ENCODE results near the gene PGA3. TPM values are rescaled to one million over a fixed set of nuclear protein-coding genes. Genes with fewer than 3 reads are reported as not detected.

PGA3 gene
- total and polyA plus RNA-seq, 7 donors: 0.29 to 1.1 (median 0.97) TPM; not detected in 3

DNA sequence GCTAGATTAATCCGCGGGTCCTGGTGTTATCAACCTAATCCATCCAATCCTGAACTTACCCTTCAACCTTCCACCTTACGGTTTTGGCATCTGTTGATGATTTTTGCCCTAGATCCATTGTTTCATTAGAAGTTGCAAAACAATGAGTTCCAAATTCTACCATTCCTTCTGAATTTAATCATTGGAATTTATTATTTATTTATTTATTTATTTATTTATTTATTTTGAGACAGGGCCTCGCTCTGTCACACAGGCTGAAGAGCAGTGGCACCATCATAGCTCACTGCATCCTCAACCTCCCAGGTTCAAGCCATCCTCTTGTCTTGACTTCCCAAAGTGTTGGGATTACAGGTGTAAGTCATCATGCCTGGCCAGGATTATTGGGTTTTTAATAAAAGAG, 21.8 kb upstream of the PGA3 start:
- no peaks in the 10 kb centered on the region for H3K9me3 ChIP-seq
- DNase-seq: no peak
- 96 to 99% (median 97%) methylated on average over 4 of the region's 4 CpGs for WGBS, 3 donors
- H3K4me3 ChIP-seq: no peak overlapping the region
- no peaks in the 10 kb centered on the region for H3K27me3 ChIP-seq (ENCODE audit: insufficient read depth in 3 of 3, low read length in 2 of 3)
- H3K27ac ChIP-seq: no peak overlapping the region
- intact Hi-C loops (cut with DNase I): no loop called here
- no peak for ATAC-seq
- TF ChIP-seq, protein P1, sequence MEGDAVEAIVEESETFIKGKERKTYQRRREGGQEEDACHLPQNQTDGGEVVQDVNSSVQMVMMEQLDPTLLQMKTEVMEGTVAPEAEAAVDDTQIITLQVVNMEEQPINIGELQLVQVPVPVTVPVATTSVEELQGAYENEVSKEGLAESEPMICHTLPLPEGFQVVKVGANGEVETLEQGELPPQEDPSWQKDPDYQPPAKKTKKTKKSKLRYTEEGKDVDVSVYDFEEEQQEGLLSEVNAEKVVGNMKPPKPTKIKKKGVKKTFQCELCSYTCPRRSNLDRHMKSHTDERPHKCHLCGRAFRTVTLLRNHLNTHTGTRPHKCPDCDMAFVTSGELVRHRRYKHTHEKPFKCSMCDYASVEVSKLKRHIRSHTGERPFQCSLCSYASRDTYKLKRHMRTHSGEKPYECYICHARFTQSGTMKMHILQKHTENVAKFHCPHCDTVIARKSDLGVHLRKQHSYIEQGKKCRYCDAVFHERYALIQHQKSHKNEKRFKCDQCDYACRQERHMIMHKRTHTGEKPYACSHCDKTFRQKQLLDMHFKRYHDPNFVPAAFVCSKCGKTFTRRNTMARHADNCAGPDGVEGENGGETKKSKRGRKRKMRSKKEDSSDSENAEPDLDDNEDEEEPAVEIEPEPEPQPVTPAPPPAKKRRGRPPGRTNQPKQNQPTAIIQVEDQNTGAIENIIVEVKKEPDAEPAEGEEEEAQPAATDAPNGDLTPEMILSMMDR (IDR thresholded peaks at IDR 0.05): no peak
- no peaks in the 10 kb centered on the region for H3K4me1 ChIP-seq
- H3K36me3 ChIP-seq (ENCODE audit: insufficient read depth in 1 of 2, low read depth in 1 of 2): no peaks in the 10 kb centered on the region

DNA sequence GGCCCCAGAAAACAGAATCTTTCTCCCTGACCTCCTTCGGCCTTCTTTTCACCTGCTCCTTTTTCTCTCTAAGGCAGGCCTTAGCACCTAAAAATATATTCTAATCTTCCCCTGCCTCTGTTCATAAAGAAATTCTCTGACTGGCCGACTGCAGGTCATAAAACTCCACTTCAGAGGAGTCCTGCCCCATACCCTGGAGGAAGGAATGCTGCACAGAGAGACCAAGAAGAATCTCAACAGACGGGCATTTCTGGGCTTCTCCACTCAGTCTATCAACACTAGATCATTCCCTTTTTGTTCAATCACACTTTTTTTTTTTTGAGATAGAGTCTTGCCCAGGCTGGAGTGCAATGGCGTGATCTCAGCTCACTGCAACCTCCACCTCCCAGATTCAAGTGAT, 19.7 kb upstream of the PGA3 start:
- DNase-seq: no peak
- H3K27ac ChIP-seq: no peak overlapping the region
- TF ChIP-seq, protein P1 (IDR thresholded peaks at IDR 0.05): no peak
- H3K9me3 ChIP-seq: no peaks in the 10 kb centered on the region
- WGBS, 3 donors: 82 to 87% (median 84%) methylated on average over 4 of the region's 4 CpGs
- no peaks in the 10 kb centered on the region for H3K36me3 ChIP-seq (ENCODE audit: insufficient read depth in 1 of 2, low read depth in 1 of 2)
- no peaks in the 10 kb centered on the region for H3K4me1 ChIP-seq
- ATAC-seq: no peak
- intact Hi-C loops (cut with DNase I): no loop called here
- no peaks in the 10 kb centered on the region for H3K27me3 ChIP-seq (ENCODE audit: insufficient read depth in 3 of 3, low read length in 2 of 3)
- H3K4me3 ChIP-seq: no peak overlapping the region

DNA sequence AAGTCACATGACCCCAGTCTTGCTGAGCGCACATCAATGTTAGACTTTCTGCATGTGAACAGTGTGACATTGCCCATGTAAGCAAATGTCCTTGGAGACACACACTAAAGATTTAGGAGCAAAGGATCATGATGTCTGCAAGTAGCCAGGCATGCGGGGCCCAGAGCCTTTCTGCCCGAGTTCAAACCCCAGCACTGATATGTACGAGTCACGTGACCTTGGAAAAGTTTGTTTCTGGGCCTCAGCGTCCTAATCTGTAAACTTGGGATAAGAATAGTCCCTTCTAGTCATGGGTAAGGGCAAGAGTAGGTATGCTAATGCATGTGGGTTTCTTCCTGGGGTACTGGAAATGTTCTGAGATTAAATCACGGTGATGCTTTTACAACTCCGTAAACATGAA, 16.8 kb upstream of the PGA3 start:
- WGBS, 3 donors: 91 to 93% (median 92%) methylated on average over 8 of the region's 8 CpGs
- Histone ChIP-seq H3K9me3 (no peaks in the 10 kb centered on the region), H3K36me3 (ENCODE audit: insufficient read depth in 1 of 2, low read depth in 1 of 2) (no peaks in the 10 kb centered on the region), H3K27ac (no peak overlapping the region), H3K4me1 (no peaks in the 10 kb centered on the region), H3K27me3 (ENCODE audit: insufficient read depth in 3 of 3, low read length in 2 of 3) (no peaks in the 10 kb centered on the region), H3K4me3 (no peak overlapping the region)
- no peak for ATAC-seq
- DNase-seq: no peak
- intact Hi-C loops (cut with DNase I): loop anchor here (5.0 kb wide), 1 partner anchor 354 kb away; no protein-coding TSS in a partner anchor
- TF ChIP-seq, protein P1 (IDR thresholded peaks at IDR 0.05): no peak

DNA sequence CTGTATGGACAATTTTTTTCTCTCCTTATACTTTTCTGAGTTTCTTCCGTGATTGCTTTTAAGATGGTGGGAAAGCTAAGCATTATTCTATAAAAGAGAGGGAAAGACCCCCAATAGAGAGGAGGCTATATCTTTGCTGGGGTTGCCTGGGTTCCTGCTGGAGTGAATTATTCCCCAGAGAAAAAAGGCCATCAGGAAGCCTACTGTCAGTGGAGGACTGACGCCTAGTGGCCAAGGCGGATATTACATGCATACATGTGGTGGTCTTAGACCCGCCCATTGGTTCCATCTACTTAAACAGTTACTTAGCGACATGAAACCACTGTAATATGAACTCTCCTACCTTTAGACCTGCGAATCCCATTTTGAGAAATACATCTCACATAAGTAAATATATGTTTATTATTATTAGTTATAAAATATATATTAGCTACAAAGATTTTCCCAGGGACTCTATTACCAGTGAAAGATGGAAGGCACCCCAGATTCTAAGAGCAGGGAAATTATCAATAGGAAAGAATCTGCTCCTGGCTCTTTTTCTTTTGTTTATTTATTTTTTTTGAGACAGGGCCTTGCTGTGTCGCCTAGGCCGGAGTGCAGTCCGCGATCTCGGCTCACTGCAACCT, 15.7 kb upstream of the PGA3 start:
- intact Hi-C loops (cut with DNase I): loop anchor here (1.0 to 5.0 kb wide), 2 partner anchors 58 to 355 kb away; no protein-coding TSS in a partner anchor
- H3K9me3 ChIP-seq: no peaks in the 10 kb centered on the region
- DNase-seq (peak; percentile 69 to 72), ATAC-seq (peak; percentile 79 to 89 (median 84))
- 45 to 47% (median 46%) methylated on average over 11 of the region's 11 CpGs for WGBS, 3 donors
- no peak overlapping the region for H3K4me3 ChIP-seq
- no peak overlapping the region for H3K27ac ChIP-seq
- peaks cover 0 to 3% (median 0%) of the 10 kb centered on the region in 3 donors for H3K27me3 ChIP-seq (ENCODE audit: insufficient read depth in 3 of 3, low read length in 2 of 3)
- no peaks in the 10 kb centered on the region for H3K36me3 ChIP-seq (ENCODE audit: insufficient read depth in 1 of 2, low read depth in 1 of 2)
- no peaks in the 10 kb centered on the region for H3K4me1 ChIP-seq
- TF ChIP-seq, protein P1 (IDR thresholded peaks at IDR 0.05): peak; percentile 93

DNA sequence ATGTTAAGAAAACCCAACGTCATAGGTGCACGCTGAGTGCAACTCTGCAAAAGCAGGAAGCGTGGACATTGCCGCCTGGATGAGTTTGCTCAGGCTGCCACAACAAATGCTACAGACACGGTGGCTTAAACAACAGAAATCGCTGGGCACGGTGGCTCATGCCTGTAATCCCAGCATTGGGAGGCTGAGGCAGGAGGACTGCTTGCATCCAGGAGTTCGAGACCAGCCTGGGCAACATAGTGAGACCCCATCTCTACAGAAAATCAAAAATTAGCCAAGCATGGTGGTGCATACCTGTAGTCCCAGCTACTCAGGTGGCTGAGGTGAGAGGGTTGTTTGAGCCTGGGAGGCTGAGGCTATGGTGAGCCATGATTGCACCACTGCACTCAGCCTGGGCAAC, 13.4 kb upstream of the PGA3 start:
- no peak for DNase-seq
- H3K27ac ChIP-seq: no peak overlapping the region
- no peaks in the 10 kb centered on the region for H3K36me3 ChIP-seq (ENCODE audit: insufficient read depth in 1 of 2, low read depth in 1 of 2)
- H3K4me1 ChIP-seq: no peaks in the 10 kb centered on the region
- intact Hi-C loops (cut with DNase I): loop anchor here (5.0 to 10.0 kb wide), 2 partner anchors 65 to 358 kb away; no protein-coding TSS in a partner anchor
- TF ChIP-seq, protein P1 (IDR thresholded peaks at IDR 0.05): no peak
- ATAC-seq: no peak
- no peaks in the 10 kb centered on the region for H3K9me3 ChIP-seq
- H3K27me3 ChIP-seq (ENCODE audit: insufficient read depth in 3 of 3, low read length in 2 of 3): peaks cover 0 to 3% (median 0%) of the 10 kb centered on the region in 3 donors
- WGBS, 3 donors: 46 to 54% (median 48%) methylated on average over 8 of the region's 8 CpGs
- no peak overlapping the region for H3K4me3 ChIP-seq

All from psoas muscle (tissue), 8 donors.